ENCODE measurements around the gene PCNX2.

DNA sequence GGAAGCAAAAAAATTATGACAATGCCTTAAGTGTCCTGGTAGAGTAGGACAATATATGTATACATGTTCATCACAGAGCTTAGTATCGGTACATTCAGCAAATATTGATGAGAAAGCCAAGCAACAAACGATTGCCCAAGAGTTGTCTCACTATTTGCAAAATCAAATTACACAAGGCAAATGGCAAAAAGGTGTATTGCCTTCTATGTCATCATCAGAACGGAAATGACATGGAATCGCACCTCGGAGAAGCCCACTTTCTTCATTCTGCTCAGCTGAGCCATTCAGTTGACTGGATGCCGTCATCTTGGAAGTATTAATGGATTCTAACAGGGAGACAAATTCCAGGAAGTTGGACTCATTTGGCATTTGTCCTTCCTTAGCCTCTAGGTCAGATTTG, 37.7 kb downstream of the PCNX2 start:
- TF ChIP-seq KDM5A (IDR thresholded peaks at IDR 0.05; ENCODE audit: borderline replicate concordance, low read length) (no peak), POLR2A (IDR thresholded peaks at IDR 0.05; ENCODE audit: insufficient read depth in 1 of 2, low read depth in 2 of 2, low read length in 2 of 2) (no peak), JUNB (CRISPR knock-in tag; IDR thresholded peaks at IDR 0.05; ENCODE audit: borderline replicate concordance) (no peak), HES4 (CRISPR knock-in tag; IDR thresholded peaks at IDR 0.05; ENCODE audit: borderline replicate concordance) (no peak), TGIF2 (CRISPR knock-in tag; IDR thresholded peaks at IDR 0.05) (no peak), ZNF747 (CRISPR knock-in tag; IDR thresholded peaks at IDR 0.05; ENCODE audit: borderline replicate concordance) (no peak), ZBTB20 (CRISPR knock-in tag; IDR thresholded peaks at IDR 0.05; ENCODE audit: borderline replicate concordance, low read depth) (no peak), SAFB2 (CRISPR knock-in tag; IDR thresholded peaks at IDR 0.05; ENCODE audit: borderline replicate concordance, low read depth) (no peak), TCF12 (IDR thresholded peaks at IDR 0.05) (no peak), TCF12 (CRISPR knock-in tag; IDR thresholded peaks at IDR 0.05) (no peak), IKZF1 (IDR thresholded peaks at IDR 0.05) (no peak), ZNF577 (CRISPR knock-in tag; IDR thresholded peaks at IDR 0.05; ENCODE audit: borderline replicate concordance, low read depth) (no peak), NCOR1 (IDR thresholded peaks at IDR 0.05; ENCODE audit: borderline replicate concordance, low read length) (no peak)
- TF ChIP-seq, protein P1, sequence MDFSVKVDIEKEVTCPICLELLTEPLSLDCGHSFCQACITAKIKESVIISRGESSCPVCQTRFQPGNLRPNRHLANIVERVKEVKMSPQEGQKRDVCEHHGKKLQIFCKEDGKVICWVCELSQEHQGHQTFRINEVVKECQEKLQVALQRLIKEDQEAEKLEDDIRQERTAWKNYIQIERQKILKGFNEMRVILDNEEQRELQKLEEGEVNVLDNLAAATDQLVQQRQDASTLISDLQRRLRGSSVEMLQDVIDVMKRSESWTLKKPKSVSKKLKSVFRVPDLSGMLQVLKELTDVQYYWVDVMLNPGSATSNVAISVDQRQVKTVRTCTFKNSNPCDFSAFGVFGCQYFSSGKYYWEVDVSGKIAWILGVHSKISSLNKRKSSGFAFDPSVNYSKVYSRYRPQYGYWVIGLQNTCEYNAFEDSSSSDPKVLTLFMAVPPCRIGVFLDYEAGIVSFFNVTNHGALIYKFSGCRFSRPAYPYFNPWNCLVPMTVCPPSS (IDR thresholded peaks at IDR 0.05): no peak
- TF ChIP-seq, protein P2, sequence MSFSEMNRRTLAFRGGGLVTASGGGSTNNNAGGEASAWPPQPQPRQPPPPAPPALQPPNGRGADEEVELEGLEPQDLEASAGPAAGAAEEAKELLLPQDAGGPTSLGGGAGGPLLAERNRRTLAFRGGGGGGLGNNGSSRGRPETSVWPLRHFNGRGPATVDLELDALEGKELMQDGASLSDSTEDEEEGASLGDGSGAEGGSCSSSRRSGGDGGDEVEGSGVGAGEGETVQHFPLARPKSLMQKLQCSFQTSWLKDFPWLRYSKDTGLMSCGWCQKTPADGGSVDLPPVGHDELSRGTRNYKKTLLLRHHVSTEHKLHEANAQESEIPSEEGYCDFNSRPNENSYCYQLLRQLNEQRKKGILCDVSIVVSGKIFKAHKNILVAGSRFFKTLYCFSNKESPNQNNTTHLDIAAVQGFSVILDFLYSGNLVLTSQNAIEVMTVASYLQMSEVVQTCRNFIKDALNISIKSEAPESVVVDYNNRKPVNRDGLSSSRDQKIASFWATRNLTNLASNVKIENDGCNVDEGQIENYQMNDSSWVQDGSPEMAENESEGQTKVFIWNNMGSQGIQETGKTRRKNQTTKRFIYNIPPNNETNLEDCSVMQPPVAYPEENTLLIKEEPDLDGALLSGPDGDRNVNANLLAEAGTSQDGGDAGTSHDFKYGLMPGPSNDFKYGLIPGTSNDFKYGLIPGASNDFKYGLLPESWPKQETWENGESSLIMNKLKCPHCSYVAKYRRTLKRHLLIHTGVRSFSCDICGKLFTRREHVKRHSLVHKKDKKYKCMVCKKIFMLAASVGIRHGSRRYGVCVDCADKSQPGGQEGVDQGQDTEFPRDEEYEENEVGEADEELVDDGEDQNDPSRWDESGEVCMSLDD (CRISPR knock-in tag; IDR thresholded peaks at IDR 0.05; ENCODE audit: borderline replicate concordance): no peak
